Vagina (tissue), 2 donors: Measurements from ENCODE around the gene CKAP2L.

Source experiments
- POLR2A ChIP-seq, 2 donors: fragments of 450-650 bp; IDR thresholded peaks; one replicate each; pipeline ENCODE4 v1.6.1; 2017; ENCODE audit warnings: antibody characterized with exemption in 2 of 2, mild to moderate bottlenecking in 2 of 2, moderate library complexity in 2 of 2
- TF ChIP-seq, protein P1 (sequence below), 3 experiments: fragments of 450-650 bp in 2 of 3; fragments of 200-600 bp in 1 of 3; sonication (generic) in 1 of 3; IDR thresholded peaks; one replicate each; pipeline ENCODE4 v1.5.1; 2017 to 2019; ENCODE audit warnings: antibody characterized with exemption in 3 of 3, mild to moderate bottlenecking in 2 of 3, moderate library complexity in 2 of 3

- TF ChIP-seq, protein P1, sequence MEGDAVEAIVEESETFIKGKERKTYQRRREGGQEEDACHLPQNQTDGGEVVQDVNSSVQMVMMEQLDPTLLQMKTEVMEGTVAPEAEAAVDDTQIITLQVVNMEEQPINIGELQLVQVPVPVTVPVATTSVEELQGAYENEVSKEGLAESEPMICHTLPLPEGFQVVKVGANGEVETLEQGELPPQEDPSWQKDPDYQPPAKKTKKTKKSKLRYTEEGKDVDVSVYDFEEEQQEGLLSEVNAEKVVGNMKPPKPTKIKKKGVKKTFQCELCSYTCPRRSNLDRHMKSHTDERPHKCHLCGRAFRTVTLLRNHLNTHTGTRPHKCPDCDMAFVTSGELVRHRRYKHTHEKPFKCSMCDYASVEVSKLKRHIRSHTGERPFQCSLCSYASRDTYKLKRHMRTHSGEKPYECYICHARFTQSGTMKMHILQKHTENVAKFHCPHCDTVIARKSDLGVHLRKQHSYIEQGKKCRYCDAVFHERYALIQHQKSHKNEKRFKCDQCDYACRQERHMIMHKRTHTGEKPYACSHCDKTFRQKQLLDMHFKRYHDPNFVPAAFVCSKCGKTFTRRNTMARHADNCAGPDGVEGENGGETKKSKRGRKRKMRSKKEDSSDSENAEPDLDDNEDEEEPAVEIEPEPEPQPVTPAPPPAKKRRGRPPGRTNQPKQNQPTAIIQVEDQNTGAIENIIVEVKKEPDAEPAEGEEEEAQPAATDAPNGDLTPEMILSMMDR (IDR thresholded peaks at IDR 0.05): no peak
- TF ChIP-seq POLR2A (IDR thresholded peaks at IDR 0.05): no peak
Measured at GRCh38 chr2:112713926-112714325, 50.5 kb downstream of the CKAP2L start.
